ENCODE results near the gene RAP2A.

DNA sequence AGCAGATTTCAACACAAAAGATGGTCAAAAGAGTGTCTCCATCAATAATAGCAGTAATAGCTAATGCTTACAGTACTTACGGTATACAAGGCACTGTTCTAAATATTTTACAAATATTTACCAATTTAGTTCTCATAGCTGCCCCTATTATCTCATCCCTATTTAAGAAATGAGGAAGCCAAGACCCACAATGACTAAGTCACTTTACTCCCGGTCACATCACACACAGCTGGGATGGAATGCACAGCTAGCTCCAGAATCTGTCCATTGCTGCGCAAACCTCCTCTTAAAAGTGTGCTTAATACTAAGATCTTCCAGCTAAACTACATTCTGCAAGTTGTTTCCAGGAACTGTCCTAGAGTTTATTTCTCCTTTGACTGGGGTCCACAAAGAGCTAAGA lies 63.4 kb downstream of the RAP2A start:
- TF ChIP-seq, protein P1, sequence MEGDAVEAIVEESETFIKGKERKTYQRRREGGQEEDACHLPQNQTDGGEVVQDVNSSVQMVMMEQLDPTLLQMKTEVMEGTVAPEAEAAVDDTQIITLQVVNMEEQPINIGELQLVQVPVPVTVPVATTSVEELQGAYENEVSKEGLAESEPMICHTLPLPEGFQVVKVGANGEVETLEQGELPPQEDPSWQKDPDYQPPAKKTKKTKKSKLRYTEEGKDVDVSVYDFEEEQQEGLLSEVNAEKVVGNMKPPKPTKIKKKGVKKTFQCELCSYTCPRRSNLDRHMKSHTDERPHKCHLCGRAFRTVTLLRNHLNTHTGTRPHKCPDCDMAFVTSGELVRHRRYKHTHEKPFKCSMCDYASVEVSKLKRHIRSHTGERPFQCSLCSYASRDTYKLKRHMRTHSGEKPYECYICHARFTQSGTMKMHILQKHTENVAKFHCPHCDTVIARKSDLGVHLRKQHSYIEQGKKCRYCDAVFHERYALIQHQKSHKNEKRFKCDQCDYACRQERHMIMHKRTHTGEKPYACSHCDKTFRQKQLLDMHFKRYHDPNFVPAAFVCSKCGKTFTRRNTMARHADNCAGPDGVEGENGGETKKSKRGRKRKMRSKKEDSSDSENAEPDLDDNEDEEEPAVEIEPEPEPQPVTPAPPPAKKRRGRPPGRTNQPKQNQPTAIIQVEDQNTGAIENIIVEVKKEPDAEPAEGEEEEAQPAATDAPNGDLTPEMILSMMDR (IDR thresholded peaks at IDR 0.05): no peak
- no peak for TF ChIP-seq POLR2A (IDR thresholded peaks at IDR 0.05)

All from uterus (tissue), 2 donors.